Measurements from ENCODE around the gene RPS19BP1.

GRCh38 chr22:39527481-39527961 lies 5.0 kb downstream of the RPS19BP1 start:
- TF ChIP-seq POLR2A (IDR thresholded peaks at IDR 0.05): no peak
- TF ChIP-seq CTCF (IDR thresholded peaks at IDR 0.05): no peak
